HG03460 (cell line): Measurements from ENCODE around the gene LRRC3C.
"Not testable (repeated sequence)": the region's sequence is repeated elsewhere in the genome, so short reads cannot be mapped to it uniquely, and the experiment has no call there.

ENCODE experiments used
- ATAC-seq: cut with Tn5 transposase; IDR thresholded peaks from one replicate; pipeline ENCODE4 v1.9.1; 2021; ENCODE audit not compliant: unreplicated experiment

Gene LRRC3C

DNA sequence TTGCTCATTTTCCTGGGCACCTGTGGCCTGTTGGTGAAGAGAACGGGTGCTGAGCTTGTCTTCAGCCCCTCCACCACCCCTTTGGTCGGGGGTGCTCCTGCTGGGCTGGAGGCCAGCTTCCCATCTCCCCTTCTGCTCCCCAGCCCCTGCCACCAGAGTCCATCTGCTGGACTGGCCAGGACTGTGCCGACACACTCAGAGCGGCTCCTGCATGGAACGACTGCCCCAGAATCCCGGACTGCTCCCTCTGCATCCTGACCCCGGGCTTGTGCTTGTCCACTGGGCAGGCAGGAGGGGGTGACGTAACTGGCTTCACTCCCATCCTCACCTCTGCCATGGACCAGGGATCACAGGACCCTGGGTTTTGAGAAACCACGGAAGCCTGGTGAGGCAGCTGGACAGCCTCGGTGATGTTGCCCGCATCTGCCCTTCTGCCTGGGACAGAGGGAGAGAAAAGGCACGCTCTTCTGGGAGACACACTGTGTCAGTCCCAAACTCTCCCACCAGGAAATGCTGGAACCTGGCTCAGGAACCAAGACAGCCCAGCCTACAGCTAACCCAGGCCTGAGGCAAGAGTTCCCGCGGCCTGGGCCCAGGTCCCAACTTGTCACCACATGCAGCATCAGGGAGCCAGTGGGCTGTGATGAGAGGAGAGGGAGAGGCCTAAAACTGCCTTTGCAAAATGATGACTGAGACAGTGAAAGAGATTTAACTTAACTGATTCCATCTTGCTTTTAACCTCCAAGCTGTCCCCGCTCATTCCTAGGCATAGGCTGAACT, 19.2 kb downstream of the LRRC3C start:
- ATAC-seq = no peak

DNA sequence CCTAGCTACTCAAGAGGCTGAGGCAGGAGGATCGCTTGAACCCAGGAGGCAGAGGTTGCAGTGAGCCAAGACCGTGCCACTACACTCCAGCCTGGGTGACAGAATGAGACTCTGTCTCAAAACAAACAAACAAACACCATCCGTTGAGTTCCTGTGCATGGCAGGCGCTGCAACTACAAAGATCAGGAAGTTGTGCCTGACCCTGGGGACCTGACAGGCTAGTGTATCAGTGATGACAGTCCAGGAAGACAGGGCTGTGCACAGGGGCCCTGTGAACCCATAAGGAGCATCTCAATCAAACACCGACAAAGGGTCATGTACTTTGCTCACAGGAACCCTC, 20.9 kb downstream of the LRRC3C start:
- not testable (repeated sequence) for ATAC-seq

DNA sequence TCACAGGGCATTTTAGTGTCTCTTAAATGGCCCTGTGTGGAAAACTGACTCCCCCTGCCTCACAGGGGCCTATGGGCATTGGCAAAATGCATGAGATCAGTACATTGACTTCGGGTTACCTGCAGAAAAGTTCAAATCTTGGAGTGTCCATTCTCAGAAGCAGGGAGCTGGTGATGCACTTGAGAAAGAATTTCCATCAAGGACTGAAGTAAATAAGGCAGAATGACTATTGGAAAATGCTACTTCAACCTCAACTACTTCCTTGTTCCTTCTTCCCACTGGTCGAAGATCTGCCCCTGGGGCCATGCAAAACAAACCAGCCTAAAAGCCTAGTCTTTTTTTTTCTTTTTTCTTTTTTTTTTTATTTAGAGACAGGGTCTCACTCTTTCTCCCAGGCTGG, 21.5 kb downstream of the LRRC3C start:
- no peak for ATAC-seq

DNA sequence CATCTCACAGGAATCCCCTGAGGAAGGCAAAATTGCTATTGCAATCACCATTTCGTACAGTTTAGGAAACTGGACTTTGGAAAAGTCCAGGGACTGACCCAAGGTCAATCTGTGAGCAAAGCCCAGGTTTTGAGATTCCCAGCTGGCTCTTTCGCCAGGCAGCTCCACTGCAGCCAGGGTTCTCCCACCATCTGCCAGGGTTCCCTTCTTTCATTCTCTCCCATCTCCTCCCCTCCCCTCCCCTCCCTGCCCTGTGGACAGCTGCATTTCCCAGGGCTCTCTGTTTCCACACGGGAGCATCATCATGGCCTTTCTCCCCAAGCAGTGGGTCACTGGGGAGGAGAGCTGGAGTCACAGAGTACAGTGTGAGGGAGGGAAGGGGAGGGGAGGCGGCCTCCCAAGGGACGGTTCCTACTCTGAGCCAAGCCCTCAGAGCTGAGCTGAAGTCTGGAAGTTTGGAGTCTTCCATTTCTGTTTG, 23.4 kb downstream of the LRRC3C start:
- no peak for ATAC-seq

DNA sequence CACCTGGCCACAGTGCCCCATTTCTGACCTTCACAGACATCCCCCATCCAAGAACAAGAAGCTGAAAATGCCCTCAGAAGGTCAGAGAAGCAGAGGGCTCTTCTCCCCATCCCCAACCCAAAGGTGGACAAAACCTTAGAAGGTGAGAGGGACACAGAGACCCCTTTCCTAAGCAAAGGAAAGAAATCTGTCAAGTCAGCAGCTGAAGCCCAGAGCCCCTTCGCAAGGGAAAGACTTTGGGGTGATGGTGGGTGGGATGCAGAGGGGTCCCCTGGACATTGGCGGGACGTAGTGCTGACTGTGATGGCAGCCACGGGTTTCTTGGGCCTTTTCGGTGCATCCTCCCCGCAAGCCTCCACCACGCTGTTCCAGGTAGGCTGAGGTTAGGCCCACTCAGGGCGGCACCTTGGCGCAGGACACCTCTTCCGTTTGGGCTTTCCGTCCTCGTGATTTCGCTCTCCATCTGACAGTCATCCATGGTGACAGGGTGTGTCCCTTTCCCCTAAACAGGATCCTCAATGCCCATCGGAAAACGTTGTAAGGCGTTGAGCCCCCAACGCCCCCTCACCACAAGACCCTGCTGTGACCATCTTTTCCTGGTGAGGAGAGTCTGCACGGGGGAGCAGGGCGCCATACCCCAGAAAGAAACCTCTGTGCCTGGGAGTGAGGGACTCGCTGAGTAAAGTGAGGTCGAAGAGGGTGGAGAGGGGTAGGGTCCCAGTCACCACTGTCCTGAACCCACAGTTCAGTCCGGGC, 24.6 kb downstream of the LRRC3C start:
- no peak for ATAC-seq

DNA sequence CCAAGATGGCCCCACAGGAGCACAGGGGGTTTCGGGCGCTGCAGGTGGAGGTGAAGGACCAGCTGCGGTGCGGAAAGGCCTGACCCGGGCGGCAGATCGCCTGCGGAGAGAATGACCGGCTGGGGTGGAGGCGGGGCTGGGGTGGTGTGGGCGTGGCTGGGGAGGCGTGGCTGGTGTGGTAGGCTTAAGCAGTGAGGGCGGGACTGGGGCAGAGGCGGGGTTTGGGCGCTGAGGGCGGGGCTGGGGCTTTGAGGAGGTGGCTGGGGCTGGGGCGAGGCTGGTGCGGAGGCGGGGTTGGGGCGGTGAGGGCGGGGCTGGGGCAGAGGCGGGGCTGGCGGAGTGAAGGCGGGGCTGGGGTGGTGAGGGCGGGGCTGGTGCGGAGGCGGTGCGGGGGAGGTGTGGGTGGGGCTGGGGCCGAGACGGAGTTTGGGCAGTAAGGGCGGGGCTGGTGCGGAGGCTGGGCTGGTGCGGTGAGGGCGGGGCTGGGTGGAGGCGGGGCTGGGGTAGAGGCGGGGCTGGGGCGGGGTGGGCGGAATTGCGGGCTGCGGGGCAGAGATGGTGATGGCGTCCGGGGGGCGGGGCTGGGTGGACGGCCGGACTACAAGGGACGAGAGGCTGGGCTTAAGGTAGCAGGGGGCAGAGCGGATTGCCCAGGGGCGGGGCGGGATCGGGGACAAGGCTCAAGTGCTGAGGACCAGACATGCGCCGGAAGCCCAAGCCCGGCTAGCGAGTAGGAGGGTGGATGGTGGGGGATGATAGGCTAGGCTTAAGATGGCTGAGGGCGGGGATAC, 25.3 kb downstream of the LRRC3C start:
- peak; percentile 73 for ATAC-seq

DNA sequence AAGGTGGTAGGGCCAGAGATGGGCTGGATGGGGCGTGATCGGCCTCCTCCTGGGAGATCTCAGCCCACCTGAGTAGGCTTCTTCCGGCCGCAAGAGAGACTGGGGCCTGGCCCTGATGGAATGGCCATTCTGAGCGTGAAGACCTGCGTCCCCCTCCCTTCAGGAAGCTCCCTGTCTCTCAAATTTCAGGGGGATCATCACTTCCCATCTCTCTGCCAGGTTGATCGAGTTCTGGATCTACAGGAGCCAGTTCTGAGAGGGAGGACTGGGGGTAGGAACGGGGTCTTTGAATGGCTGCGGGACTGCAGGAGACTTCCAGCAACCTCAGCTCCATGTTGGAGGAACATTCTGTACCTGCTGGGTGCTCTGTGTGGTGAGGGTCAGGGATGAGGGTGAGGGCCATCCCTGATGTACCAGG, 25.9 kb downstream of the LRRC3C start:
- ATAC-seq = no peak

DNA sequence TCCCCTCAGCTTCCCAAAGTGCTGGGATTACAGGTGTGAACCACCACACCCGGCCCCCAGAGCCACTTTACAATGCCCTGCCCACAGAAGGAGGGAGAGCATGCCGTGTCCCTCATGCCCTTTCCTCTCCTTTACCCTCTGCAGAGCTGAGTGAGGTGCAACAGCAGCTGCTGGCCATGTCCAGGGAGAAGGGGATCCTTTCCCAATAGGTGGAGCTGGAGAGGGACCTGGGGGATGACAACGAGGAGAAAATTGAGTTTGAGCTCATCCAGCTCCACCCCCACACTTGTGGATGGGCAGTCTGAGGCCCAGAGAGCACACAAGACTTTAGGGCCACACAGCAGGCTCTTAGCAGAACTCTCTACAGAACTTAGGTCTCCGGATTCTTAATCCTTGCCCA, 27.3 kb downstream of the LRRC3C start:
- no peak for ATAC-seq

DNA sequence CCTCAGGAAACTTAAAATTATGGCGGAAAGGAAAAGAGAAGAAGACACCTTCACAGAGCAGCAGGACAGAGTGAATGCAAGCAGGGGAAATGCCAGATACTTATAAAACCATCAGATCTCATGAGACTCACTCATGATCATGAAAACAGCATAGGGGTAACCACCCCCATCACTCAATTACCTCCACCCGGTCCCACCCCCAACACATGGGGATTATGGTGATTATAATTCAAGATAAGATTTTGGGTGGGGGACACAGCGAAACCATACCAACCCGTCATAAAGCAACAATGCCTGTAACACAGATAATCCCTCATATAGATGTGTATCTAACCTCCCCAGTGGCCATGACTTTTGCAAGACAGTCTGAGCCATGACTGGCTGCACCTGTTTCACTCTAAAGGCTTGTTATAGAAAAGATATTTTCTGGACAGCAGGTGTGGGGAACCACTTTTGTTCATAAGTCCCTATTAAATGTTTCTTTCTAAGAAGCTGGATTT, 28.2 kb downstream of the LRRC3C start:
- no peak for ATAC-seq

DNA sequence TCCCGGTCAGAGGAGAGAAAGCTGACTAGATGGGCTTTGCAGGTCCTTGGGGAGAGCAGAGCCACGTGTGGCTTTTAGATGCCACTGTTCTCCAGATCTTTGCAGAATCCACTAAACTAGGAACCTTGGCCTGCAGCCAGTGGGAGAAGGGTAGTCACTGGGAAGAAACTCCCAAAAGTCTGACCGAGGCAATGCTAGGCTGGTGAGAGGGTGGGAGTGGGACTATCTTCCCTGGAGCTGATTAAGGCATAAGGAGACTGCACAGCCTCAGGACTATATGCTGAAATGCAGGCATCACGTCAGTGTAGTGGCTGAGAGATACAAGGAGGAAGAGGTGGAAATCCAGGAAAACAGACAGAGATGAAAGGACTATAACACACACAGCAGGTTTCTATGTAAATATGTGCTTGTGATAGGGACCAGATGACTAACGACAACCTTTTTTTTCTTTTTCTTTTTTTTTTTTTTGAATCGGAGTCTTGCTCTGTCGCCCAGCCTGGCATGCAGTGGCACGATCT, 33.1 kb downstream of the LRRC3C start:
- ATAC-seq = no peak

DNA sequence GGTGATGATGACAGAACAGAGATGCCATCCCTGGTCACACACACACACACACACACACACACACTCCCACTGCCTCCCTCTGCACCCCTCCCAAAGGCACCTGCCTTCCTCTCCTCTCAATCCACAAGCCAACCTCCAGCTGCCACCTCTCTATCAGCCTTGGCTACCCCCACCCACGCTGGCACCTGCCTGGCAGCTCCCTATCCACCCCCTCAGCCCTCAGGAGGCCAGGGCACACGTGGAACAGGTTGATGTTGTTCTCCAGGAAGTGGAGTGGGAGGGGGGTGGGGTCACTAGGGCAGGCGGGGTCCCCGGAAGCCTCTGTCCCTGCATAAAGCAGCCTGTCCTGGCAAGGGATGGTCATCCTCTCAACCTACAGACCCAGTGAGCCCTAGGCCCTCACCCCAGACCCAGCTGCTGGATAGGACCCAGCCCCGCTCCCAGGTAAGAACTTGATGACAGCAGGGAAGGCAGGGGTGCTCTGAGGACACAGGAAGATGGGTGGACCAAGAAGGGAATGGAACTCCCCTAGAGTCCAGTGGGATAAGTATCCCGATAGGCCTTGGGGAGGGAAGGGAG, 35.2 kb downstream of the LRRC3C start, which contains the start of gene GSDMA:
Gene GSDMA (plus strand): TSS at position 363 of the 579 bp plus-strand sequence. CDS start 2,684 bp downstream, outside the sequence.
- ATAC-seq = no peak

DNA sequence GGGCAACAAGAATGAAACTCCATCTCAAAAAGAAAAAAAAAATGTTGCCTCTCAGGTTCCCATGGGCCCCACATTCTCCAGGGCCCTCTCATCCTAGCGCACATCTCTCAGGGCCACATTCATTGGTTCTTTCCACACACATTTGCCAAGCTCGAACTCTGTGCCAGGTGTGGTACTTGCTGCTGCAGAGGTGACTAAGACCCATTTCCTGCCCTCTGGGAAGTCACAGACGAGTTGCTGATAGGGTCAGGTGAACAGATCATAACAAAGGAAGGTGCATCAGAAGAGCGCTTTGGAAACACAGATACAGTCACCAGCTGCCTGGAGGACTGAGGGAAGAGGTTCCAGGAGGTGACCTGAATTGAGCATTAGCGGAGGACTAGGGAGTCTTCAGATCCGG, 36.3 kb downstream of the LRRC3C start:
- no peak for ATAC-seq

DNA sequence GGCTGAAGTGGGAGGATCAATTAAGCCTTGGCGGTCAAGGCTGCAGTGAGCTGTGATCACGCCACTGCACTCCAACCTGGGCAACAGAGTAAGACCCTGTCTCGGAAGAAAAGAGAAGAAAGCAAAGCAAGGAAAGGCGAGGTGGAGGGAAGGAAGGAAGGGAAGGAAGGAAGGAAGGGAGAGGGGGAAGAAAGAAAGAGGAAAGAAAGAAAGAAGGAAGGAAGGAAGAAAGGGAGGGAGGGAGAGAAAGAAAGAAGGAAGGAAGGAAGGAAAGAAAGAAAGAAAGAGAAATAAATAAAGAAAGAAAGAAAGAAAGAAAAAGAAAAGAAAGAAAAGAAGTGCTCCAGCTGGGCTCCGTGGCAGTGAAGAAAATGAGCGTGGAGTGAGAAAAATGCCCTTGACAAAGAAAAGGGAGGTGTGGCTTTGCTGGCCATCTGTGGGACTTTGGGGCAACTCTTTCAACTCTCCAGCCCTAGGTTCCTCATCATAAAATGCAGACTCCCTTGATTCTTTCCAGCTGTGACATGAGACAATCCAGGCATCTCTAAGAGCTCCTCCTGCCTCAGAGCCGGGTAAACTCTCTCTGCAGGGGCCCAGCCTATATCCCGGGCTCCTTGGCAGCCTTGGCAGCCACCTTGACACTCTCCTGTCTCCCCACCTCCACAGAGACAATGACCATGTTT, 37.6 kb downstream of the LRRC3C start:
- no peak for ATAC-seq

DNA sequence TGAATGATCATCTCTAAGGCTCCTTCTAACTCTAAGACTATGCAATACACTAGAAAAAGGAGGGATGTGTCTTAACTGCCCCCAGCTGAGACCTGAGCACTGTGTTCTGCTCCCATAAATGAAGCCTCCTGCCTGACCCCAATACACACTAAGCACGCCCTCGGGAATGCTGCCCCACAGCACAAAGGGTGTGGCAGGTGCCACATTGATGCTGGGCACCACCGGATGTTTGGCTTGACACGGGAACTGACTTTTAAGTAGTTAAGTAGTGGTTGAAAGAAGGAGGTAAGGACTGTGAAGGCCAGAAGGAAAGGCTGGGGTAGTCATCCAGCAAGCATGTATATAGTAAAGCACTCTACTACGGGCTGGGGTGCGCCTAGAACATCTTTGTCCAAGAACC, 39.2 kb downstream of the LRRC3C start:
- no peak for ATAC-seq

DNA sequence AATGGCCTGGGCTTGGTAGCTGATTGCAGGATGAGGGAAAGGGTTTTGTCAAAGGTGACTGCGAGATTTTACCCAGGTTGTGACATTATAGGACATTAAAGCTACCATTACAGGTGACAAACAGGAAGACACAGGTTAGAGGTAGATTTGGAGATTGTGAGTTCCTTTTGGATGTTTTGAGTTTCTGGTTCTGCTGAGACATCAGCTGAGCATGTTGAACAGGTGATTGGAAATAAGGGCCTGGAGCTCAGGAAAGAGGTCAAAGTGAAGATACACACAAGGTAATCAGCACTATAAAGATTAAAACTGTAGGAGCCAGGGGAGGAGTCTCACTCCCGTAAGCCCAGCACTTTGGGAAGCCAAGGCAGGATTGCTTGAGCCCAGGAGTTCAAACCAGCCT, 41.2 kb downstream of the LRRC3C start:
- no peak for ATAC-seq

DNA sequence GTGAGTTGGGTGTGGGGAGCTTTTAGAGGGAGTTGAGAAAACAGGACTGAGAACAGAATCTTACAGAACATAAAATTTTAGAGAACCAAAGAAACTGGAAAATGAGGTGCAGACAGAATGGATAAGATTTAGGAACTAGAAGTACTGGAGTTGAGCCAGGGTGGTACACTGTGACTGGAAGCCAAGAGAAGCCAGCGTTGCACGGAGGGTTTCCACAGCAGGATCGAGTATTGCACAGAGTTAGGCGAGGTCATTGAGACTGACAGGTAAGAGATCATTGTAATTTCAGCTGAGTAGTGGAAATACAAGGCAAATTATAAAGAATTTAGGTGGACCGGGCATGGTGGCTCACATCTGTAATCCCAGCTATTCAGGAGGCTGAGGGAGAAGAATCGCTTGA, 41.8 kb downstream of the LRRC3C start:
- no peak for ATAC-seq

DNA sequence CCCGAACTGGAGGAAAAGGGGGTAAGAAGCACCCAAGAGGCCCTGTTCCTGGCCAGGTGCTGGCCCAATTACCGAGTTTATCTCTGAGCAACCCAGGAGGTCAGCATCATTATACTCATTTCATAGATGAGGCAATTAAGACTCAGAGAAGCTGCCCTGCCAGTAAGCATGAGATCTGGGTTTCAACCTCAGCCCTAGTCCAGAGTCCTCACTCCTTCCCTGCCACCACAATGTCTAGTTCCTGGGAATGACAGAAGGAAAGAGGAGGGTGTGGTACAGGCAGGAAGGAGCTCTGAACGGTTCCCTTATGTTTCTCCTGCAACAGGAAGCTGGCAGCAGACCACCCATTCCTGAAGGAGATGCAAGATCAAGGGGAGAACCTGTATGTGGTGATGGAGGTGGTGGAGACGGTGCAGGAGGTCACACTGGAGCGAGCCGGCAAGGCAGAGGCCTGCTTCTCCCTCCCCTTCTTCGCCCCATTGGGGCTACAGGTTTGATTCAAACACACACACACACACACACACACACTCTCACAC, 42.7 kb downstream of the LRRC3C start:
- ATAC-seq = no peak

DNA sequence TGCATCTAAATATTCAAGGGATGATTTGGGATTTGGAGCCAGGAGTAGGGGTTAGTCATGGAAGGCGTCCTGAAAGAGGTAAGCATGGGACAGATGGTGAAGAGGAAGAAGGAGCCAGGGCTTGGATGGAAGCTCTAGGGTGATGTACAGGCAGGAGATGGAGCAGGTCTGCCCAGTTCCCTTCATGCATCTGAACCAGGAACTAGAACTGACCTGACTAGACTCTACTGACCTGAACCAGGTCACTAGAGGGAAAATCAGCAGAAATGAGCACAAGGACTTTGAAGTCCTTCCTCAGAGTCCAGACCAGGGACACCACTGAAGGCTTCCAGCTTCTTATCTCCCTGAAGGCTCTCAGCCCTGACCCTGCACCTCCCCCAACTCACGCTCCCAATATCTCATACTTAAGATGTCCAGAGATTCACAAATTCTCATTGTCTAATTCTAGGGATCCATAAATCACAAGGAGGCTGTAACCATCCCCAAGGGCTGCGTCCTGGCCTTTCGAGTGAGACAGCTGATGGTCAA, 43.6 kb downstream of the LRRC3C start:
- ATAC-seq = no peak

DNA sequence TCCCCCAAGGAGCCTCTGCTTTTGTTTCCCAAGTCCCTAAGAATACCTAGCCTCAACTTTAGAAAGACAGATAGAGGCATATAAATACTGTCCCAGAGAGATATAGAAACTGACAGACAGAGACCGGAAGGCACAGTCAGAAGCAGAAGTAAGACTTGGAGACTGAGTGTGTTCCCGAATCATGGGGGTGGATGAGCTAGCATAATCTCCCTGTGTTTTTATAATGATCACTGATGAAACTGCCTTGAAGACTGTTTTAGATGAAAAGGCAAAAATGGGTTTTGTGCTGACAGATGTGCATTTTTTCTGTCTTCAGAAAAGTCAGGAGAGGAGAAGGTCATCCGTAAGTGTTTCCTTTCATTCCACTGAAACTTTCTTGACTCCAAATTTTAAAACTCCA, 44.7 kb downstream of the LRRC3C start:
- no peak for ATAC-seq

DNA sequence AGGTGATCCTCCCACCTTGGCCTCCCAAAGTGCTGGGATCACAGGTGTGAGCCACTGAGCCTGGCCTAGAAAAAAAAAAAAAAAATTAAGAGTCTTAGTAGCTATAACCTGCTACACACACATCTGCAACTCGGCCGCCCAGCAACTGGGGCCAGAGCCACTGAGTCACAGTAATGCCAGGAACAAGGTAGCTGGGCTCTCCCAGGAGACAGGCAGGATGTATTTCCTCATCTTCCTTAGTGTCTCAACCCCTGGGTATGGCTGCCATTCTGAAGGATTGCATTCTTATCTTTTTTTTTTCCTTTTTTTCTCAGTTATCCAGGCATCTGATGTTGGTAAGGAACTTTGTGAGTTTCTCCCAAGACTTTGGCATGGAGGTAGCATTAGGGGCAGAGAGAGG, 46.0 kb downstream of the LRRC3C start:
- ATAC-seq = no peak
